WERI-Rb-1 (cell line): Measurements from ENCODE around the gene MALL.
"Not testable (repeated sequence)": the region's sequence is repeated elsewhere in the genome, so short reads cannot be mapped to it uniquely, and the experiment has no call there.

Source experiments
- DNase-seq: peaks from one replicate; pipeline ENCODE4 v3.0.0-alpha.2; 2020
- H3K27ac ChIP-seq: fragments of 250-450 bp; sonication (Bioruptor Pico); 2 replicates; pipeline ENCODE4 v1.5.1; 2020; ENCODE audit warnings: mild to moderate bottlenecking, moderate library complexity
- H3K27me3 ChIP-seq: fragments of 250-450 bp; sonication (Bioruptor Pico); 2 replicates; pipeline ENCODE4 v1.5.1; 2021; ENCODE audit warnings: mild to moderate bottlenecking, low read depth, moderate library complexity; ENCODE audit not compliant: insufficient read depth, severe bottlenecking
- H3K36me3 ChIP-seq: fragments of 250-450 bp; sonication (Bioruptor Pico); 2 replicates; pipeline ENCODE4 v1.5.1; 2020; ENCODE audit warnings: mild to moderate bottlenecking, moderate library complexity
- H3K4me3 ChIP-seq: 2 replicates; pipeline ENCODE4 v1.5.1; 2011; ENCODE audit warnings: low read depth, mild to moderate bottlenecking, control low read depth, low read length
- H3K9me3 ChIP-seq: fragments of 250-450 bp; sonication (Bioruptor Pico); 2 replicates; pipeline ENCODE4 v1.5.1; 2021; ENCODE audit warnings: mild to moderate bottlenecking, moderate library complexity; ENCODE audit not compliant: severe bottlenecking

The MALL gene

DNA sequence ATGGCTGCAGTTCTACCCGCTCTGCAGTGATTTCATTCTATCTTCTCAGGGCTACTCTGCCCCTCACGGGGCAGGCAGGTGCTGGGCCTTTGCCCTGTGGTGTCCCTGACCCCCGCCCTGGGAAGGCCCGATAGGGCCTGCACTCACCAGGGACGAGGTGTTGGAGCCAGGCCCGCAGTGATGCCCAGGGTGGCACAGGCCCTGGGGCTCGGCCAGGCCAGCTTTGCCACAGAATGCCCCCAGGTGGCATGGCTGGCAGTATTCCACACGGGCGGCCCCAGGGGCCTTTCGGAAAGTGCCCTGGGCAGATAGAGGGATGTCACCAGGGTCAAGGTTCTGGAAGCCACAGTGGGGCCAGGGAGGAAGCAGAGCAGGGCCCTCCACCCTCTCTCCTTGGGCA, 80.7 kb downstream of the MALL start:
- not testable (repeated sequence) for H3K27me3 ChIP-seq, H3K9me3 ChIP-seq, DNase-seq

More for the DNA sequence above, 80.7 kb downstream of the MALL start:
- H3K4me3 ChIP-seq, H3K36me3 ChIP-seq, H3K27ac ChIP-seq: not testable (repeated sequence)
